Panc1 (cell line): Measurements from ENCODE around the gene CEP97.

Experiments
- CTCF ChIP-seq: fragments of 450-650 bp; IDR thresholded peaks from 2 replicates; pipeline ENCODE4 v1.5.1; 2017; ENCODE audit warnings: mild to moderate bottlenecking
- POLR2AphosphoS5 ChIP-seq: IDR thresholded peaks from 2 replicates; pipeline ENCODE4 v1.6.1; 2012; ENCODE audit warnings: mild to moderate bottlenecking, low read depth, low read length, moderate library complexity
- REST ChIP-seq, 2 experiments: IDR thresholded peaks; 2 replicates each; pipeline ENCODE4 v1.6.1; 2011 to 2012; ENCODE audit warnings: low read depth in 2 of 2, control low read depth in 1 of 2, low read length in 1 of 2, mild to moderate bottlenecking in 1 of 2, moderate library complexity in 1 of 2; ENCODE audit not compliant: insufficient read depth in 1 of 2
- SIN3A ChIP-seq: IDR thresholded peaks from 2 replicates; pipeline ENCODE4 v1.6.1; 2012; ENCODE audit warnings: low read depth, mild to moderate bottlenecking, low read length, moderate library complexity, borderline replicate concordance; ENCODE audit not compliant: insufficient read depth
- TCF7L2 ChIP-seq: IDR thresholded peaks from 2 replicates; pipeline ENCODE4 v1.6.1; 2011; ENCODE audit warnings: mild to moderate bottlenecking, low read depth, low read length, inconsistent platforms

- TF ChIP-seq POLR2AphosphoS5 (no peak), CTCF (peak; percentile 75; the same call in 1 of the 2 replicates), SIN3A (no peak), REST (IDR thresholded peaks at IDR 0.05; ENCODE audit: insufficient read depth in 1 of 2, low read depth in 2 of 2, low read length in 1 of 2) (no peak), TCF7L2 (no peak)
Observed at GRCh38 chr3:101809178-101810021, 85.0 kb downstream of the CEP97 start.
